Suprapubic skin (tissue), 4 donors: ENCODE measurements around the gene ING2.

ENCODE experiments used
- CTCF ChIP-seq, 2 donors: fragments of 200-600 bp in 1 of 2; fragments of 450-650 bp in 1 of 2; sonication (generic) in 1 of 2; IDR thresholded peaks; one replicate each; pipeline ENCODE4 v1.5.1; 2016 to 2019; ENCODE audit warnings: antibody characterized with exemption in 2 of 2, mild to moderate bottlenecking in 1 of 2, moderate library complexity in 1 of 2
- EP300 ChIP-seq: sonication (generic); formaldehyde crosslinking; IDR thresholded peaks from one replicate; pipeline ENCODE4 v1.6.1; 2017; ENCODE audit warnings: antibody characterized with exemption
- POLR2A ChIP-seq, 2 donors: fragments of 450-650 bp; IDR thresholded peaks; one replicate each; pipeline ENCODE4 v1.6.1; 2017; ENCODE audit warnings: antibody characterized with exemption in 2 of 2, mild to moderate bottlenecking in 2 of 2, moderate library complexity in 2 of 2
- POLR2AphosphoS5 ChIP-seq, 3 donors: sonication (generic); formaldehyde crosslinking; IDR thresholded peaks; one replicate each; pipeline ENCODE4 v1.6.1; 2017; ENCODE audit warnings: antibody characterized with exemption in 3 of 3

- TF ChIP-seq EP300 (no peak), POLR2A (IDR thresholded peaks at IDR 0.05) (no peak), POLR2AphosphoS5 (IDR thresholded peaks at IDR 0.05) (no peak), CTCF (IDR thresholded peaks at IDR 0.05) (no peak)
Measured at GRCh38 chr4:183483997-183484396, 20.9 kb upstream of the ING2 start.
